Omental fat pad (tissue), 4 donors: ENCODE data around the gene HAPLN2. TPM values are rescaled to one million over a fixed set of nuclear protein-coding genes. Genes with fewer than 3 reads are reported as not detected.

Experiments used
- ATAC-seq: fragments of 150-250 bp; one replicate; pipeline ENCODE4 v1.9.1; 2016; ENCODE audit warnings: mild to moderate bottlenecking, moderate library complexity; ENCODE audit not compliant: low FRiP score
- DNase-seq: peaks from one replicate; pipeline ENCODE4 v3.0.0-alpha.2; 2019; ENCODE audit warnings: low spot score
- CTCF ChIP-seq, 3 donors: fragments of 450-650 bp; IDR thresholded peaks; one replicate each; pipeline ENCODE4 v1.5.1; 2016 to 2017; ENCODE audit warnings: antibody characterized with exemption in 3 of 3, mild to moderate bottlenecking in 3 of 3, moderate library complexity in 2 of 3
- total RNA-seq, 4 donors: library from RNA; depleted of rRNA; stranded (reverse); fragments of >200 nt; gene quantifications; one replicate each; pipeline ENCODE4 v1.1.0, GENCODE V29; 2016

HAPLN2 gene
- total RNA-seq, 4 donors from 2014 or later: 2.8 TPM; not detected in 3

GRCh38 chr1:156642265-156643048 lies 23.2 kb downstream of the HAPLN2 start:
- ATAC-seq (no peak), DNase-seq (no peak)
- no peak for TF ChIP-seq CTCF (IDR thresholded peaks at IDR 0.05)

GRCh38 chr1:156643049-156643777 lies 24.0 kb downstream of the HAPLN2 start:
- no peak for ATAC-seq
- DNase-seq: no peak
- TF ChIP-seq CTCF (IDR thresholded peaks at IDR 0.05): no peak

DNA sequence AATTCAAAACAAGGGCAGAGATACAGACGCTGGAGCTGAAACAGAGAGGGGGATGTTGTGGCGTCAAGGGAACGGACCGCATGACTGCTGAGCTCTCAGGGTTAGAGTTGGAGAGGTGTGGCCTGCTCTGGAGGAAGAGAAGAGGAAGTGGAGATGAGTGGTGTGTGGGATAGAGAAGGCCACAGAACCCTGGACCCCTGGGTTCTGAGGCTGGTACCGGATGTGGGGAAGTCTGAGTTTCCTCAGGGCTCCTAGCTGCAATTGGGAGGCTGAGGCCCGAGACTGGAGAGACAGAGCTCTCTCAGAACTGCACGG lies 24.5 kb downstream of the HAPLN2 start:
- no peak for TF ChIP-seq CTCF (IDR thresholded peaks at IDR 0.05)
- ATAC-seq (no peak), DNase-seq (no peak)

- DNase-seq: no peak
- no peak for TF ChIP-seq CTCF (IDR thresholded peaks at IDR 0.05)
- ATAC-seq: no peak
Measured at GRCh38 chr1:156644146-156644545, 24.9 kb downstream of the HAPLN2 start.

DNA sequence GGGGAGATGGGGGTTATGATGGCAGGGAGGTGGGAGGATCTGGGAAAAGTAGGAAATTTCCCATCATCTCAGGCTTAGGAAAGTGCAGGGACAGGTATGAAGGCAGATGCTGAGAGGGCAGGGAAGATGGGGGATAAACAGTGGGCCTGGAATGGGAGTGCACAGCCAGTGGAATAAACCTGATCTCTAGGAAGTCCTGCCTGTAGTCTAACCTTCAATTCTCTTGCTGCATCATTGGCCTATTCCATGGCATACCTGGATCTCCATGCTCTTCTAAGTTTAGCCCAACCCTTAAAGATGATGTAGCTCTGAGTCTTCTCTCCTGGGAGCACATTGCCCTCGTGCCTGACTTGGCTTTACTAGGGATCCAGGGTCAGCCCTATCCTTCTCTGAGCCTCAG lies 25.4 kb downstream of the HAPLN2 start:
- ATAC-seq (no peak), DNase-seq (no peak)
- TF ChIP-seq CTCF (IDR thresholded peaks at IDR 0.05): no peak

- TF ChIP-seq CTCF (IDR thresholded peaks at IDR 0.05): no peak
- no peak for ATAC-seq
- no peak for DNase-seq
Measured at GRCh38 chr1:156645056-156645455, 25.8 kb downstream of the HAPLN2 start.

DNA sequence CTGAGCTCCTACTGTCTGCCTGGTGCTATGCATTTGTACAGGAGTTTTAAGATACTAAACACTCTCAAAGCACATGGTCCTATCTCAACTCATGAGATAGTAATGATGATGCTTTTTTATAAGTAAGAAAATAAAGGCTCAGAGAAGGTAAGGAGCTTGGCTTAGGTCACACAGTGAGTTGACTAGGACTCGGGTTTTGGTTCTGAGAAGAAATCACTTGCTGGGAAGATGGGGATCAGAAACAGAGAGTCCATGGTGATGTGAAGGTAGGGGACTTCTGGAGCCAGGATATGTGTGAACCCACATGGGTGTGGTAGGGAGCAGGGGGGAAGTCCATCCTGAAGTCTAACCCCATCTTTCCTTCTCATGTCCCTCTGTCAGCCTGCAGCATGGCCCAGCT lies 26.5 kb downstream of the HAPLN2 start:
- DNase-seq (no peak), ATAC-seq (no peak)
- no peak for TF ChIP-seq CTCF (IDR thresholded peaks at IDR 0.05)
